ENCODE data around the gene KCNJ14.

- TF ChIP-seq GABPA (IDR thresholded peaks at IDR 0.05; ENCODE audit: borderline replicate concordance, insufficient read depth, low read length) (no peak), EZH2 (IDR thresholded peaks at IDR 0.05; ENCODE audit: low read depth, low read length, severe bottlenecking) (no peak), POLR2A (IDR thresholded peaks at IDR 0.05; ENCODE audit: control extremely low read depth in 1 of 2, low read depth in 2 of 2, low read length in 2 of 2) (no peak), USF2 (IDR thresholded peaks at IDR 0.05; ENCODE audit: low read length) (no peak), KDM5A (IDR thresholded peaks at IDR 0.05; ENCODE audit: low read length) (no peak), CTCF (IDR thresholded peaks at IDR 0.05; ENCODE audit: control extremely low read depth in 1 of 3, insufficient read depth in 1 of 3, low read depth in 1 of 3, low read length in 3 of 3) (no peak), ZNF274 (IDR thresholded peaks at IDR 0.05; ENCODE audit: borderline replicate concordance, extremely low read depth, low read length) (no peak), CHD2 (IDR thresholded peaks at IDR 0.05; ENCODE audit: low read length) (no peak), POLR2AphosphoS5 (IDR thresholded peaks at IDR 0.05; ENCODE audit: low read depth, low read length) (no peak)
Measured at GRCh38 chr19:48465215-48465614, 9.8 kb downstream of the KCNJ14 start.

Data from H1 (cell line).